Measurements from ENCODE around the gene GBX1. TPM values are rescaled to one million over a fixed set of nuclear protein-coding genes. Genes with fewer than 3 reads are reported as not detected.

Gene GBX1
- total RNA-seq (ENCODE audit: low replicate concordance), result 0.26 and 0.41 TPM in 2 replicates
- long read RNA-seq, result 0 reads

- peaks cover 33% of the 10 kb centered on the region for H3K27me3 Mint-ChIP-seq
- H3K4me1 Mint-ChIP-seq (ENCODE audit: unreplicated experiment), result peaks cover 12% of the 10 kb centered on the region
- peaks cover under 1% of the 10 kb centered on the region for H3K9me3 Mint-ChIP-seq
- H3K36me3 Mint-ChIP-seq, result no peaks in the 10 kb centered on the region
- peak; percentile 69 for TF ChIP-seq CTCF (conservative IDR thresholded peaks at IDR 0.05)
- peak; percentile 70 for DNase-seq (ENCODE audit: extremely low spot score, unreplicated experiment)
- H3K4me3 Mint-ChIP-seq, result peak within 1 kb of the TSS; percentile 84
- H3K27ac Mint-ChIP-seq, result no peak within 1 kb of the TSS
These were observed at the start of gene GBX1 for GRCh38 chr7:151167197-151167961. Gene GBX1, minus strand, starts transcription at chr7:151167694. Its CDS starts 146 bp downstream, at chr7:151167548.

- Mint-ChIP-seq H3K4me1 (ENCODE audit: unreplicated experiment) (no peaks in the 10 kb centered on the region), H3K36me3 (peaks cover 39% of the 10 kb centered on the region)
- TF ChIP-seq CTCF (conservative IDR thresholded peaks at IDR 0.05), result no peak
These were observed 47.9 kb upstream of the GBX1 start for GRCh38 chr7:151215396-151215795.

GRCh38 chr7:151213826-151214225, 46.3 kb upstream of the GBX1 start:
- Mint-ChIP-seq H3K27ac (no peak overlapping the region), H3K36me3 (peaks cover 33% of the 10 kb centered on the region), H3K9me3 (no peaks in the 10 kb centered on the region), H3K27me3 (peaks cover 4% of the 10 kb centered on the region), H3K4me3 (no peak overlapping the region), H3K4me1 (ENCODE audit: unreplicated experiment) (no peaks in the 10 kb centered on the region)
- DNase-seq (ENCODE audit: extremely low spot score, unreplicated experiment), result no peak
- no peak for TF ChIP-seq CTCF (conservative IDR thresholded peaks at IDR 0.05)

More at GRCh38 chr7:151215396-151215795, 47.9 kb upstream of the GBX1 start:
- H3K27ac Mint-ChIP-seq, result no peak overlapping the region
- H3K9me3 Mint-ChIP-seq, result no peaks in the 10 kb centered on the region
- no peaks in the 10 kb centered on the region for H3K27me3 Mint-ChIP-seq
- no peak for DNase-seq (ENCODE audit: extremely low spot score, unreplicated experiment)
- H3K4me3 Mint-ChIP-seq, result no peak overlapping the region

GRCh38 chr7:151212626-151213025, 45.1 kb upstream of the GBX1 start:
- Mint-ChIP-seq H3K27me3 (peaks cover 9% of the 10 kb centered on the region), H3K36me3 (peaks cover 21% of the 10 kb centered on the region), H3K4me3 (no peak overlapping the region), H3K4me1 (ENCODE audit: unreplicated experiment) (no peaks in the 10 kb centered on the region), H3K27ac (no peak overlapping the region), H3K9me3 (no peaks in the 10 kb centered on the region)
- no peak for TF ChIP-seq CTCF (conservative IDR thresholded peaks at IDR 0.05)
- no peak for DNase-seq (ENCODE audit: extremely low spot score, unreplicated experiment)

- H3K9me3 Mint-ChIP-seq, result no peaks in the 10 kb centered on the region
- H3K36me3 Mint-ChIP-seq, result peaks cover 21% of the 10 kb centered on the region
- no peak overlapping the region for H3K4me3 Mint-ChIP-seq
- peaks cover 17% of the 10 kb centered on the region for H3K27me3 Mint-ChIP-seq
- no peak overlapping the region for H3K27ac Mint-ChIP-seq
- H3K4me1 Mint-ChIP-seq (ENCODE audit: unreplicated experiment), result no peaks in the 10 kb centered on the region
- no peak for TF ChIP-seq CTCF (conservative IDR thresholded peaks at IDR 0.05)
- DNase-seq (ENCODE audit: extremely low spot score, unreplicated experiment), result no peak
These were observed 43.8 kb upstream of the GBX1 start for GRCh38 chr7:151211155-151211772.

Measured in type B pancreatic cell (in vitro differentiated cells).